HepG2 (cell line): ENCODE results near the gene WNT7B. TPM values are rescaled to one million over a fixed set of nuclear protein-coding genes. Genes with fewer than 3 reads are reported as not detected.

Experiments
- ATAC-seq: fragments of 200-7000 bp; cut with Tn5 transposase; 3 replicates; pipeline ENCODE4 v1.9.1; 2020; ENCODE audit warnings: mild to moderate bottlenecking, moderate library complexity
- BruUV-seq: library from RNA; stranded (reverse); fragments of 400-500 nt; replicated peaks from 2 replicates; lab custom pipeline; 2021; lab: Mats Ljungman, UMichigan
- CTCF ChIA-PET: fragments of 300-600 bp; formaldehyde crosslinking; extraction: SDS; loops from one replicate; lab custom pipeline; 2021; ENCODE audit warnings: low total read pairs, inconsistent platforms, low intra/inter-chr PET ratio; lab: Yijun Ruan, JAX
- POLR2A ChIA-PET: fragments of 350-600 bp; sonication (Branson Sonifier 250); formaldehyde crosslinking; loops from one replicate; lab custom pipeline; 2020; ENCODE audit warnings: antibody characterized with exemption, inconsistent platforms; lab: Yijun Ruan, JAX
- DNase-seq: peaks from one replicate; pipeline ENCODE4 v3.0.0-alpha.2; 2015; ENCODE audit warnings: low spot score
- FAIRE-seq: peaks from 3 replicates; lab custom pipeline; 2011; peaks lifted over from hg19 to GRCh38; lab: Jason Lieb, UNC
- H2AFZ ChIP-seq: one replicate; pipeline ENCODE4 v1.6.1; 2011; ENCODE audit warnings: low read length, inconsistent platforms
- H3K27ac ChIP-seq: fragments of 300-600 bp; 3 replicates; pipeline ENCODE4 v1.8.0; 2011; ENCODE audit warnings: mixed run types, mild to moderate bottlenecking, mixed read lengths, low read length, inconsistent platforms; ENCODE audit not compliant: insufficient read depth; ENCODE audit errors: extremely low read length
- H3K27me3 ChIP-seq, 2 experiments: fragments of 200-600 bp in 1 of 2; 2 replicates in 1 of 2; 3 replicates in 1 of 2; pipeline versions ENCODE4 v1.6.0 to v1.8.0; 2011; ENCODE audit warnings: low read length in 2 of 2, mild to moderate bottlenecking in 2 of 2, moderate library complexity in 2 of 2, inconsistent platforms in 1 of 2; ENCODE audit not compliant: insufficient read depth in 2 of 2, control insufficient read depth in 1 of 2
- H3K36me3 ChIP-seq, 2 experiments: fragments of 200-600 bp in 1 of 2; replicated peaks in 1 of 2; 2 replicates in 1 of 2; 3 replicates in 1 of 2; pipeline versions ENCODE4 v1.5.1 to v1.8.0; 2011; ENCODE audit warnings: low read length in 2 of 2, inconsistent platforms in 1 of 2; ENCODE audit not compliant: insufficient read depth in 2 of 2, control insufficient read depth in 1 of 2
- H3K4me1 ChIP-seq: 2 replicates; pipeline ENCODE4 v1.5.1; 2012; ENCODE audit warnings: low read length, inconsistent platforms; ENCODE audit not compliant: insufficient read depth
- H3K4me2 ChIP-seq: 2 replicates; pipeline ENCODE4 v1.6.0; 2011; ENCODE audit warnings: low read depth, low read length, inconsistent platforms
- H3K4me3 ChIP-seq, 3 experiments: fragments of 200-600 bp in 1 of 3; sonication (generic), shearing (Covaris generic) in 1 of 3; replicated peaks in 1 of 3; 2 replicates each; pipeline ENCODE4 v1.5.1; 2011 to 2016; ENCODE audit warnings: low read length in 3 of 3, inconsistent platforms in 2 of 3, low read depth in 2 of 3, mild to moderate bottlenecking in 2 of 3, control low read depth in 1 of 3, mixed read lengths in 1 of 3; ENCODE audit not compliant: insufficient read depth in 1 of 3
- H3K79me2 ChIP-seq: one replicate; pipeline ENCODE4 v1.6.1; 2011; ENCODE audit warnings: low read length, inconsistent platforms; ENCODE audit not compliant: insufficient read depth
- H3K9ac ChIP-seq: 2 replicates; pipeline ENCODE4 v1.6.0; 2011; ENCODE audit warnings: mild to moderate bottlenecking, low read depth, low read length, inconsistent platforms; ENCODE audit not compliant: insufficient read depth
- H3K9me3 ChIP-seq: 2 replicates; pipeline ENCODE4 v1.5.1; 2012; ENCODE audit warnings: mild to moderate bottlenecking, low read length
- H4K20me1 ChIP-seq: 2 replicates; pipeline ENCODE4 v1.6.0; 2011; ENCODE audit warnings: inconsistent platforms, mild to moderate bottlenecking, low read length, moderate library complexity; ENCODE audit not compliant: insufficient read depth
- ATF3 ChIP-seq: sonication (generic); formaldehyde crosslinking; IDR thresholded peaks from 2 replicates; pipeline ENCODE4 v1.4.0; 2020; ENCODE audit warnings: missing genetic modification reagents
- BATF2 ChIP-seq: sonication (generic); formaldehyde crosslinking; IDR thresholded peaks from 2 replicates; pipeline ENCODE4 v1.8.0; 2022; ENCODE audit warnings: mild to moderate bottlenecking, missing genetic modification reagents, moderate library complexity
- CBFB ChIP-seq: sonication (generic); formaldehyde crosslinking; IDR thresholded peaks from 2 replicates; pipeline ENCODE4 v1.4.0; 2020; ENCODE audit warnings: missing genetic modification reagents
- HMG20B ChIP-seq: conservative IDR thresholded peaks from 2 replicates; pipeline ENCODE4 v1.6.1; 2016; ENCODE audit warnings: missing genetic modification reagents, missing compliant biosample characterization
- ISL2 ChIP-seq: sonication (generic); formaldehyde crosslinking; IDR thresholded peaks from 2 replicates; pipeline ENCODE4 v1.5.0; 2020; ENCODE audit warnings: missing genetic modification reagents
- MLLT10 ChIP-seq: sonication (generic); formaldehyde crosslinking; IDR thresholded peaks from 2 replicates; pipeline ENCODE4 v1.4.0; 2020; ENCODE audit warnings: missing genetic modification reagents
- SMAD1 ChIP-seq: sonication (generic); formaldehyde crosslinking; IDR thresholded peaks from 2 replicates; pipeline ENCODE4 v1.4.0; 2020; ENCODE audit warnings: missing genetic modification reagents, low read depth, mild to moderate bottlenecking, borderline replicate concordance
- SNAPC2 ChIP-seq: sonication (generic); formaldehyde crosslinking; IDR thresholded peaks from 2 replicates; pipeline ENCODE4 v1.8.1; 2022; ENCODE audit warnings: mild to moderate bottlenecking, missing genetic modification reagents
- ZNF296 ChIP-seq: sonication (generic); formaldehyde crosslinking; conservative IDR thresholded peaks from 2 replicates; pipeline ENCODE4 v1.5.0; 2020; ENCODE audit warnings: mild to moderate bottlenecking, missing genetic modification reagents
- ZNF33B ChIP-seq: sonication (generic); formaldehyde crosslinking; IDR thresholded peaks from 2 replicates; pipeline ENCODE4 v1.5.1; 2020; ENCODE audit warnings: mild to moderate bottlenecking, missing genetic modification reagents
- ZNF354B ChIP-seq: sonication (generic); formaldehyde crosslinking; IDR thresholded peaks from 2 replicates; pipeline ENCODE4 v1.8.0; 2022; ENCODE audit warnings: mild to moderate bottlenecking, missing genetic modification reagents
- ZNF367 ChIP-seq: sonication (generic); formaldehyde crosslinking; IDR thresholded peaks from 2 replicates; pipeline ENCODE4 v1.4.0; 2020; ENCODE audit warnings: missing genetic modification reagents, borderline replicate concordance
- ZSCAN12 ChIP-seq: sonication (generic); formaldehyde crosslinking; IDR thresholded peaks from 2 replicates; pipeline ENCODE4 v1.9.0; 2021; ENCODE audit warnings: mild to moderate bottlenecking, missing genetic modification reagents
- WGBS: methylation state at CpG from one replicate; pipeline ENCODE4 v1.1.6; 2017; ENCODE audit warnings: low lambda C conversion rate; 5-methylcytosine and 5-hydroxymethylcytosine counted together
- in situ Hi-C: cut with HindIII; loops from 2 replicates; pipeline ENCODE4 v1.10.0; 2017; ENCODE audit warnings: low pct_unique_long_range_greater_than_20kb; ENCODE audit not compliant: extremely low pct_ligation_motif_present
- intact Hi-C: fragments of 100-400 bp; cut with micrococcal nuclease; formaldehyde crosslinking; loops from one replicate; pipeline ENCODE4 v1.10.0; 2022; ENCODE audit not compliant: unreplicated experiment
- polyA plus RNA-seq, 8 experiments: library from polyadenylated mRNA; depleted of rRNA in 3 of 8; stranded (reverse) in 7 of 8; unstranded in 1 of 8; fragments of >200 nt; fragmentation: Illumina TruSeq in 4 of 8; extraction: Trizol in 4 of 8; gene quantifications; 2 replicates each; pipeline versions ENCODE4 v1.2.1 to v1.2.3, GENCODE V29; 2011 to 2016; ENCODE audit warnings: low read depth in 4 of 8, missing spikeins in 1 of 8, mixed read lengths in 1 of 8; ENCODE audit not compliant: insufficient read depth in 1 of 8
- total RNA-seq, 5 experiments: library from RNA; depleted of rRNA; stranded (reverse); fragments of >200 nt; fragmentation: Illumina TruSeq; extraction: Trizol; gene quantifications; 2 replicates each; pipeline ENCODE4 v1.2.3, GENCODE V29; 2016; ENCODE audit warnings: low read depth in 1 of 5
- TF ChIP-seq, protein P1 (sequence below): sonication (generic); formaldehyde crosslinking; IDR thresholded peaks from 2 replicates; pipeline ENCODE4 v1.4.0; 2020; ENCODE audit warnings: missing genetic modification reagents, borderline replicate concordance
- TF ChIP-seq, protein P2 (sequence below): sonication (generic); formaldehyde crosslinking; IDR thresholded peaks from one replicate; pipeline ENCODE4 v1.5.1; 2020; ENCODE audit warnings: mild to moderate bottlenecking, missing genetic modification reagents; ENCODE audit errors: not compliant biosample characterization

WNT7B gene
- total and polyA plus RNA-seq, 2 of the 13 experiments (the other 11 are each of a cell fraction or from before 2014, with no cell fraction given): 0.09 TPM; not detected in 1

GRCh38 chr22:45952553-45952952, 24.4 kb downstream of the WNT7B start:
- in situ Hi-C loops: no loop called here
- H3K4me1 ChIP-seq: no peaks in the 10 kb centered on the region

More at GRCh38 chr22:45952553-45952952, 24.4 kb downstream of the WNT7B start:
- no peak for DNase-seq
- no peaks in the 10 kb centered on the region for H3K79me2 ChIP-seq
- CTCF ChIA-PET: no interaction called here
- no peak for FAIRE-seq
- TF ChIP-seq ZNF354B (CRISPR knock-in tag): no peak
- TF ChIP-seq BATF2: no peak
- no peak for TF ChIP-seq ZNF296
- TF ChIP-seq SMAD1 (CRISPR knock-in tag): no peak
- TF ChIP-seq, protein P1, sequence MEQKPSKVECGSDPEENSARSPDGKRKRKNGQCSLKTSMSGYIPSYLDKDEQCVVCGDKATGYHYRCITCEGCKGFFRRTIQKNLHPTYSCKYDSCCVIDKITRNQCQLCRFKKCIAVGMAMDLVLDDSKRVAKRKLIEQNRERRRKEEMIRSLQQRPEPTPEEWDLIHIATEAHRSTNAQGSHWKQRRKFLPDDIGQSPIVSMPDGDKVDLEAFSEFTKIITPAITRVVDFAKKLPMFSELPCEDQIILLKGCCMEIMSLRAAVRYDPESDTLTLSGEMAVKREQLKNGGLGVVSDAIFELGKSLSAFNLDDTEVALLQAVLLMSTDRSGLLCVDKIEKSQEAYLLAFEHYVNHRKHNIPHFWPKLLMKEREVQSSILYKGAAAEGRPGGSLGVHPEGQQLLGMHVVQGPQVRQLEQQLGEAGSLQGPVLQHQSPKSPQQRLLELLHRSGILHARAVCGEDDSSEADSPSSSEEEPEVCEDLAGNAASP: no peak
- no peak for TF ChIP-seq ZNF367 (CRISPR knock-in tag)
- no peak for TF ChIP-seq MLLT10 (CRISPR knock-in tag)
- TF ChIP-seq, protein P2, sequence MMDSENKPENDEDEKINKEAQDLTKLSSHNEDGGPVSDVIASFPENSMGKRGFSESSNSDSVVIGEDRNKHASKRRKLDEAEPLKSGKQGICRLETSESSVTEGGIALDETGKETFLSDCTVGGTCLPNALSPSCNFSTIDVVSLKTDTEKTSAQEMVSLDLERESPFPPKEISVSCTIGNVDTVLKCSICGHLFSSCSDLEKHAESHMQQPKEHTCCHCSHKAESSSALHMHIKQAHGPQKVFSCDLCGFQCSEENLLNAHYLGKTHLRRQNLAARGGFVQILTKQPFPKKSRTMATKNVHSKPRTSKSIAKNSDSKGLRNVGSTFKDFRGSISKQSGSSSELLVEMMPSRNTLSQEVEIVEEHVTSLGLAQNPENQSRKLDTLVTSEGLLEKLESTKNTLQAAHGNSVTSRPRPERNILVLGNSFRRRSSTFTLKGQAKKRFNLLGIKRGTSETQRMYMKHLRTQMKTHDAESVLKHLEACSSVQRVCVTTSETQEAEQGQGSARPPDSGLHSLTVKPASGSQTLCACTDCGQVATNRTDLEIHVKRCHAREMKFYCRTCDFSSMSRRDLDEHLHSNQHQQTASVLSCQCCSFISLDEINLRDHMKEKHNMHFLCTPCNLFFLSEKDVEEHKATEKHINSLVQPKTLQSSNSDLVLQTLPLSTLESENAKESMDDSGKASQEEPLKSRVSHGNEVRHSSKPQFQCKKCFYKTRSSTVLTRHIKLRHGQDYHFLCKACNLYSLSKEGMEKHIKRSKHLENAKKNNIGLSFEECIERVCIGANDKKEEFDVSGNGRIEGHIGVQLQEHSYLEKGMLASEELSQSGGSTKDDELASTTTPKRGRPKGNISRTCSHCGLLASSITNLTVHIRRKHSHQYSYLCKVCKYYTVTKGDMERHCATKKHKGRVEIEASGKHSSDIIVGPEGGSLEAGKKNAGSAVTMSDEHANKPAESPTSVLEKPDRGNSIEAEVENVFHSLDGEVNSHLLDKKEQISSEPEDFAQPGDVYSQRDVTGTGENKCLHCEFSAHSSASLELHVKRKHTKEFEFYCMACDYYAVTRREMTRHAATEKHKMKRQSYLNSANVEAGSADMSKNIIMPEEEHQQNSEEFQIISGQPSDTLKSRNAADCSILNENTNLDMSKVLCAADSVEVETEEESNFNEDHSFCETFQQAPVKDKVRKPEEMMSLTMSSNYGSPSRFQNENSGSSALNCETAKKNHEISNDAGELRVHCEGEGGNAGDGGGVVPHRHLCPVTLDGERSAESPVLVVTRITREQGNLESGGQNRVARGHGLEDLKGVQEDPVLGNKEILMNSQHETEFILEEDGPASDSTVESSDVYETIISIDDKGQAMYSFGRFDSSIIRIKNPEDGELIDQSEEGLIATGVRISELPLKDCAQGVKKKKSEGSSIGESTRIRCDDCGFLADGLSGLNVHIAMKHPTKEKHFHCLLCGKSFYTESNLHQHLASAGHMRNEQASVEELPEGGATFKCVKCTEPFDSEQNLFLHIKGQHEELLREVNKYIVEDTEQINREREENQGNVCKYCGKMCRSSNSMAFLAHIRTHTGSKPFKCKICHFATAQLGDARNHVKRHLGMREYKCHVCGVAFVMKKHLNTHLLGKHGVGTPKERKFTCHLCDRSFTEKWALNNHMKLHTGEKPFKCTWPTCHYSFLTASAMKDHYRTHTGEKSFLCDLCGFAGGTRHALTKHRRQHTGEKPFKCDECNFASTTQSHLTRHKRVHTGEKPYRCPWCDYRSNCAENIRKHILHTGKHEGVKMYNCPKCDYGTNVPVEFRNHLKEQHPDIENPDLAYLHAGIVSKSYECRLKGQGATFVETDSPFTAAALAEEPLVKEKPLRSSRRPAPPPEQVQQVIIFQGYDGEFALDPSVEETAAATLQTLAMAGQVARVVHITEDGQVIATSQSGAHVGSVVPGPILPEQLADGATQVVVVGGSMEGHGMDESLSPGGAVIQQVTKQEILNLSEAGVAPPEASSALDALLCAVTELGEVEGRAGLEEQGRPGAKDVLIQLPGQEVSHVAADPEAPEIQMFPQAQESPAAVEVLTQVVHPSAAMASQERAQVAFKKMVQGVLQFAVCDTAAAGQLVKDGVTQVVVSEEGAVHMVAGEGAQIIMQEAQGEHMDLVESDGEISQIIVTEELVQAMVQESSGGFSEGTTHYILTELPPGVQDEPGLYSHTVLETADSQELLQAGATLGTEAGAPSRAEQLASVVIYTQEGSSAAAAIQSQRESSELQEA (CRISPR knock-in tag): no peak
- no peak for TF ChIP-seq HMG20B (CRISPR knock-in tag)
- no peak for TF ChIP-seq ZSCAN12
- no peak for TF ChIP-seq ATF3
- no peak for TF ChIP-seq ZNF33B
- no peak for TF ChIP-seq SNAPC2 (CRISPR knock-in tag)
- no peak for TF ChIP-seq ISL2 (CRISPR knock-in tag)
- TF ChIP-seq CBFB: no peak
- WGBS: 47% methylated on average over 5 of the region's 12 CpGs
- no peaks in the 10 kb centered on the region for H4K20me1 ChIP-seq
- H3K27me3 ChIP-seq: peaks cover 9 to 77% of the 10 kb centered on the region in 2 experiments
- POLR2A ChIA-PET: no interaction called here
- intact Hi-C loops: no loop called here
- no peak overlapping the region for H2AFZ ChIP-seq
- H3K9ac ChIP-seq: no peak overlapping the region
- BruUV-seq: no TSS peak
- H3K4me2 ChIP-seq: no peak overlapping the region
- no peaks in the 10 kb centered on the region for H3K9me3 ChIP-seq
- no peaks in the 10 kb centered on the region for H3K36me3 ChIP-seq
- no peak overlapping the region for H3K4me3 ChIP-seq
- ATAC-seq: no peak
- no peak overlapping the region for H3K27ac ChIP-seq
